Inflammatory macrophage treated with lipopolysaccharide for 4 hours (primary cell): ENCODE measurements around the gene MBOAT2.
"Not testable (repeated sequence)": the region's sequence is repeated elsewhere in the genome, so short reads cannot be mapped to it uniquely, and the experiment has no call there.

Source experiments
- DNase-seq: peaks from one replicate; pipeline ENCODE4 v3.0.0-alpha.2; 2020

Gene MBOAT2

GRCh38 chr2:8938384-8938783 is 65.1 kb downstream of the MBOAT2 start:
- no peak for DNase-seq

GRCh38 chr2:8935982-8936381 is 67.5 kb downstream of the MBOAT2 start:
- no peak for DNase-seq

GRCh38 chr2:8934338-8934737 is 69.1 kb downstream of the MBOAT2 start:
- no peak for DNase-seq

- DNase-seq, result no peak
These were observed 70.8 kb downstream of the MBOAT2 start for GRCh38 chr2:8932702-8933101.

GRCh38 chr2:8930185-8930584 is 73.3 kb downstream of the MBOAT2 start:
- DNase-seq, result not testable (repeated sequence)

- DNase-seq, result no peak
These were observed 74.4 kb downstream of the MBOAT2 start for GRCh38 chr2:8929128-8929527.

- no peak for DNase-seq
These were observed 75.7 kb downstream of the MBOAT2 start for GRCh38 chr2:8927510-8928455.

- no peak for DNase-seq
These were observed 77.1 kb downstream of the MBOAT2 start for GRCh38 chr2:8926356-8926755.

- no peak for DNase-seq
These were observed 78.1 kb downstream of the MBOAT2 start for GRCh38 chr2:8925411-8925810.

GRCh38 chr2:8923183-8923582 is 80.3 kb downstream of the MBOAT2 start:
- peak; percentile 10 for DNase-seq

- no peak for DNase-seq
These were observed 81.1 kb downstream of the MBOAT2 start for GRCh38 chr2:8922431-8922830.

- no peak for DNase-seq
These were observed 85.1 kb downstream of the MBOAT2 start for GRCh38 chr2:8918412-8918811.

- no peak for DNase-seq
These were observed 87.5 kb downstream of the MBOAT2 start for GRCh38 chr2:8915941-8916340.

GRCh38 chr2:8913767-8914166 is 89.7 kb downstream of the MBOAT2 start:
- not testable (repeated sequence) for DNase-seq

- DNase-seq, result no peak
These were observed 95.7 kb downstream of the MBOAT2 start for GRCh38 chr2:8907764-8908288.

GRCh38 chr2:8903924-8904323 is 99.6 kb downstream of the MBOAT2 start:
- DNase-seq, result not testable (repeated sequence)

- not testable (repeated sequence) for DNase-seq
These were observed 100.7 kb downstream of the MBOAT2 start for GRCh38 chr2:8902757-8903156.

- DNase-seq, result not testable (repeated sequence)
These were observed 106.3 kb downstream of the MBOAT2 start for GRCh38 chr2:8897206-8897605.

GRCh38 chr2:8896671-8897070 is 106.8 kb downstream of the MBOAT2 start:
- DNase-seq, result peak; percentile 22

GRCh38 chr2:8895087-8895912 is 108.2 kb downstream of the MBOAT2 start:
- not testable (repeated sequence) for DNase-seq

- no peak for DNase-seq
These were observed 109.3 kb downstream of the MBOAT2 start for GRCh38 chr2:8893978-8894820.

- no peak for DNase-seq
These were observed 110.0 kb downstream of the MBOAT2 start for GRCh38 chr2:8893474-8893873.

GRCh38 chr2:8892111-8892510 is 111.4 kb downstream of the MBOAT2 start:
- no peak for DNase-seq
